ENCODE data around the gene PTER.

DNA sequence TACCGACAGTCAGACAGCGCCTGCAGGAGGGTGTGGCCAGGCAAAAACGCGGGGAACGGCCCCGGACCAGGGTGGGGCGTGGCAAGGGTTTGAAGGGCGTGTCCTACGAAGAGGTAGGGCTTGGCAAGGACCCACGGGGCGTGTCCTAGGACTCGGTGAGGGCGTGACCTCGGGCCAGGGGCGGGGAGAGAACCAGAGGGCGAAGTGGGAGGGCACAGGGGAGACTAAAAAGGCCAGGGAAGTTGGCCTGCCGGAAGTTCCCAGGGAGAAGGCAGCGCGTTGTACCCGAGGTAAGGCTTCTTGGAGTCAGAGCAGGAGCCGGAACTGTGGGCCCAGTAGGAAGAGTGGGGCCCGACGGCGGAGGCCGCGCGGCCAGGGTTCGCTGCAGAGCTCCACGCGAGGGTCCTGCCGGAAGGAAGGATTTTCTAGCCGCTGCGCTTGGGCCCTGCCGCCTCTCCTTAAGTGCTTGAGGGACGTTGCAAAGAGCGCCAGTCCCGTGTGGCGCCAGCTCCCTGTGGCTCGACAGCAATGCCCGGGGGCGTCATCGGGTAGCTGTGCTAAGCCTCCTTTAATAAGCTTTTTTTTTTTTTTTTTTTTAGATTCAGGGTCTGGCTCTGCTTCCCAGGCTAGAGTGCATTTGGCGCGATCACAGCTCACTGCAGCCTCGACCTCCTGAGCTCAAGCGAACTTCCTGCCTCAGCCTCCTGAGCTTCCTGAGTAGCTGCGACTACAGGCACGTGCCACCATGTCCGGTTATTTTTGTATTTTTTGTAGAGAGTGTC is at the start of gene PTER:
- TF ChIP-seq RBBP5 (conservative IDR thresholded peaks at IDR 0.05), result no peak
- TF ChIP-seq HDGF (IDR thresholded peaks at IDR 0.05), result peak; percentile 98
- TF ChIP-seq, protein P1, sequence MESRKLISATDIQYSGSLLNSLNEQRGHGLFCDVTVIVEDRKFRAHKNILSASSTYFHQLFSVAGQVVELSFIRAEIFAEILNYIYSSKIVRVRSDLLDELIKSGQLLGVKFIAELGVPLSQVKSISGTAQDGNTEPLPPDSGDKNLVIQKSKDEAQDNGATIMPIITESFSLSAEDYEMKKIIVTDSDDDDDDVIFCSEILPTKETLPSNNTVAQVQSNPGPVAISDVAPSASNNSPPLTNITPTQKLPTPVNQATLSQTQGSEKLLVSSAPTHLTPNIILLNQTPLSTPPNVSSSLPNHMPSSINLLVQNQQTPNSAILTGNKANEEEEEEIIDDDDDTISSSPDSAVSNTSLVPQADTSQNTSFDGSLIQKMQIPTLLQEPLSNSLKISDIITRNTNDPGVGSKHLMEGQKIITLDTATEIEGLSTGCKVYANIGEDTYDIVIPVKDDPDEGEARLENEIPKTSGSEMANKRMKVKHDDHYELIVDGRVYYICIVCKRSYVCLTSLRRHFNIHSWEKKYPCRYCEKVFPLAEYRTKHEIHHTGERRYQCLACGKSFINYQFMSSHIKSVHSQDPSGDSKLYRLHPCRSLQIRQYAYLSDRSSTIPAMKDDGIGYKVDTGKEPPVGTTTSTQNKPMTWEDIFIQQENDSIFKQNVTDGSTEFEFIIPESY (IDR thresholded peaks at IDR 0.05), result peak; percentile 46; the same call in 1 of the 2 replicates
- no peak for TF ChIP-seq YBX1 (IDR thresholded peaks at IDR 0.05)
- TF ChIP-seq, protein P2, sequence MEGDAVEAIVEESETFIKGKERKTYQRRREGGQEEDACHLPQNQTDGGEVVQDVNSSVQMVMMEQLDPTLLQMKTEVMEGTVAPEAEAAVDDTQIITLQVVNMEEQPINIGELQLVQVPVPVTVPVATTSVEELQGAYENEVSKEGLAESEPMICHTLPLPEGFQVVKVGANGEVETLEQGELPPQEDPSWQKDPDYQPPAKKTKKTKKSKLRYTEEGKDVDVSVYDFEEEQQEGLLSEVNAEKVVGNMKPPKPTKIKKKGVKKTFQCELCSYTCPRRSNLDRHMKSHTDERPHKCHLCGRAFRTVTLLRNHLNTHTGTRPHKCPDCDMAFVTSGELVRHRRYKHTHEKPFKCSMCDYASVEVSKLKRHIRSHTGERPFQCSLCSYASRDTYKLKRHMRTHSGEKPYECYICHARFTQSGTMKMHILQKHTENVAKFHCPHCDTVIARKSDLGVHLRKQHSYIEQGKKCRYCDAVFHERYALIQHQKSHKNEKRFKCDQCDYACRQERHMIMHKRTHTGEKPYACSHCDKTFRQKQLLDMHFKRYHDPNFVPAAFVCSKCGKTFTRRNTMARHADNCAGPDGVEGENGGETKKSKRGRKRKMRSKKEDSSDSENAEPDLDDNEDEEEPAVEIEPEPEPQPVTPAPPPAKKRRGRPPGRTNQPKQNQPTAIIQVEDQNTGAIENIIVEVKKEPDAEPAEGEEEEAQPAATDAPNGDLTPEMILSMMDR (IDR thresholded peaks at IDR 0.05 in 2 of 3, conservative IDR thresholded peaks at IDR 0.05 in 1 of 3; ENCODE audit: control insufficient read depth in 2 of 3, extremely low read depth in 1 of 3, insufficient read depth in 1 of 3, low read depth in 3 of 3, low read length in 3 of 3), result no peak
- no peak for TF ChIP-seq CEBPB (IDR thresholded peaks at IDR 0.05; ENCODE audit: borderline replicate concordance in 1 of 2, low read depth in 2 of 2, low read length in 2 of 2)
- TF ChIP-seq PAX8 (IDR thresholded peaks at IDR 0.05), result no peak
- TF ChIP-seq TAF1 (IDR thresholded peaks at IDR 0.05; ENCODE audit: borderline replicate concordance, low read depth, low read length), result peak; percentile 66; the same call in 1 of the 2 replicates
- no peak for TF ChIP-seq CHD4 (IDR thresholded peaks at IDR 0.05)
- TF ChIP-seq, protein P3, sequence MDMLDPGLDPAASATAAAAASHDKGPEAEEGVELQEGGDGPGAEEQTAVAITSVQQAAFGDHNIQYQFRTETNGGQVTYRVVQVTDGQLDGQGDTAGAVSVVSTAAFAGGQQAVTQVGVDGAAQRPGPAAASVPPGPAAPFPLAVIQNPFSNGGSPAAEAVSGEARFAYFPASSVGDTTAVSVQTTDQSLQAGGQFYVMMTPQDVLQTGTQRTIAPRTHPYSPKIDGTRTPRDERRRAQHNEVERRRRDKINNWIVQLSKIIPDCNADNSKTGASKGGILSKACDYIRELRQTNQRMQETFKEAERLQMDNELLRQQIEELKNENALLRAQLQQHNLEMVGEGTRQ (IDR thresholded peaks at IDR 0.05; ENCODE audit: borderline replicate concordance, low read depth, low read length), result no peak; the same call in 1 of the 2 replicates
- TF ChIP-seq CBX5 (IDR thresholded peaks at IDR 0.05; ENCODE audit: low read depth), result 0 out of 2 replicates have a peak, but pooled peaks have one; percentile 32
